SK-N-SH treated with all-trans-retinoic acid at 6 μM for 48 hours (cell line): ENCODE data around the gene MARK1.

Experiments
- ATAC-seq: fragments of 200-7000 bp; cut with Tn5 transposase; 3 replicates; pipeline ENCODE4 v1.9.1; 2020; ENCODE audit warnings: mild to moderate bottlenecking, moderate library complexity
- ARNTL ChIP-seq: fragments of 450-650 bp; formaldehyde crosslinking; IDR thresholded peaks from 2 replicates; pipeline ENCODE4 v1.5.0; 2020; ENCODE audit warnings: low read depth, mild to moderate bottlenecking, moderate library complexity, borderline replicate concordance
- BACH2 ChIP-seq: fragments of 250-450 bp; sonication (Bioruptor Pico); IDR thresholded peaks from 2 replicates; pipeline ENCODE4 v1.9.0; 2021; ENCODE audit warnings: mild to moderate bottlenecking, borderline replicate concordance
- CSDC2 ChIP-seq: fragments of 250-450 bp; sonication (Bioruptor Pico); IDR thresholded peaks from 2 replicates; pipeline ENCODE4 v1.5.0; 2020; ENCODE audit warnings: mild to moderate bottlenecking, moderate library complexity
- ESRRG ChIP-seq: fragments of 250-450 bp; sonication (Bioruptor Pico); IDR thresholded peaks from 2 replicates; pipeline ENCODE4 v1.6.1; 2021; ENCODE audit warnings: mild to moderate bottlenecking
- GLIS3 ChIP-seq: fragments of 250-450 bp; sonication (Bioruptor Pico); IDR thresholded peaks from 2 replicates; pipeline ENCODE4 v1.5.0; 2020; ENCODE audit warnings: mild to moderate bottlenecking, moderate library complexity
- OSR1 ChIP-seq: fragments of 250-450 bp; sonication (Bioruptor Pico); IDR thresholded peaks from 2 replicates; pipeline ENCODE4 v1.8.0; 2022; ENCODE audit warnings: moderate library complexity, mild to moderate bottlenecking, inconsistent platforms
- PPARA ChIP-seq: fragments of 250-450 bp; sonication (Bioruptor Pico); IDR thresholded peaks from 2 replicates; pipeline ENCODE4 v1.5.0; 2020; ENCODE audit warnings: mild to moderate bottlenecking, borderline replicate concordance
- RARB ChIP-seq: fragments of 250-450 bp; sonication (Bioruptor Pico); IDR thresholded peaks from 2 replicates; pipeline ENCODE4 v1.8.0; 2021; ENCODE audit warnings: mild to moderate bottlenecking, moderate library complexity
- SNAI2 ChIP-seq: fragments of 250-450 bp; sonication (Bioruptor Pico); IDR thresholded peaks from 2 replicates; pipeline ENCODE4 v1.5.0; 2020; ENCODE audit warnings: mild to moderate bottlenecking, moderate library complexity
- TCF4 ChIP-seq: fragments of 250-450 bp; sonication (Bioruptor Pico); IDR thresholded peaks from 2 replicates; pipeline ENCODE4 v1.8.0; 2021; ENCODE audit warnings: mild to moderate bottlenecking, moderate library complexity, borderline replicate concordance
- ZC3H10 ChIP-seq: fragments of 250-450 bp; sonication (Bioruptor Pico); IDR thresholded peaks from 2 replicates; pipeline ENCODE4 v1.5.1; 2021; ENCODE audit warnings: mild to moderate bottlenecking, moderate library complexity
- ZFP3 ChIP-seq: fragments of 250-450 bp; sonication (Bioruptor Pico); IDR thresholded peaks from 2 replicates; pipeline ENCODE4 v1.5.0; 2020; ENCODE audit warnings: mild to moderate bottlenecking, moderate library complexity
- ZFP30 ChIP-seq: fragments of 450-650 bp; formaldehyde crosslinking; IDR thresholded peaks from 2 replicates; pipeline ENCODE4 v1.5.0; 2022; ENCODE audit warnings: mild to moderate bottlenecking, moderate library complexity
- ZNF565 ChIP-seq: fragments of 450-650 bp; formaldehyde crosslinking; conservative IDR thresholded peaks from 2 replicates; pipeline ENCODE4 v1.5.0; 2020; ENCODE audit warnings: low read depth, mild to moderate bottlenecking, moderate library complexity
- ZNF8 ChIP-seq: fragments of 450-650 bp; formaldehyde crosslinking; IDR thresholded peaks from 2 replicates; pipeline ENCODE4 v1.5.0; 2020; ENCODE audit warnings: mild to moderate bottlenecking, moderate library complexity
- TF ChIP-seq, protein P1 (sequence below): fragments of 250-450 bp; sonication (Bioruptor Pico); IDR thresholded peaks from 2 replicates; pipeline ENCODE4 v1.5.1; 2021; ENCODE audit warnings: mild to moderate bottlenecking, moderate library complexity
- TF ChIP-seq, protein P2 (sequence below): fragments of 250-450 bp; sonication (Bioruptor Pico); IDR thresholded peaks from 2 replicates; pipeline ENCODE4 v1.5.1; 2020; ENCODE audit warnings: low read depth, mild to moderate bottlenecking, moderate library complexity
- TF ChIP-seq, protein P3 (sequence below): fragments of 250-450 bp; sonication (Bioruptor Pico); IDR thresholded peaks from 2 replicates; pipeline ENCODE4 v1.8.0; 2021; ENCODE audit warnings: low read depth, mild to moderate bottlenecking, moderate library complexity, borderline replicate concordance
- TF ChIP-seq, protein P4 (sequence below): fragments of 250-450 bp; sonication (Bioruptor Pico); IDR thresholded peaks from 2 replicates; pipeline ENCODE4 v1.8.0; 2020; ENCODE audit warnings: mild to moderate bottlenecking, moderate library complexity, borderline replicate concordance

Gene MARK1

DNA sequence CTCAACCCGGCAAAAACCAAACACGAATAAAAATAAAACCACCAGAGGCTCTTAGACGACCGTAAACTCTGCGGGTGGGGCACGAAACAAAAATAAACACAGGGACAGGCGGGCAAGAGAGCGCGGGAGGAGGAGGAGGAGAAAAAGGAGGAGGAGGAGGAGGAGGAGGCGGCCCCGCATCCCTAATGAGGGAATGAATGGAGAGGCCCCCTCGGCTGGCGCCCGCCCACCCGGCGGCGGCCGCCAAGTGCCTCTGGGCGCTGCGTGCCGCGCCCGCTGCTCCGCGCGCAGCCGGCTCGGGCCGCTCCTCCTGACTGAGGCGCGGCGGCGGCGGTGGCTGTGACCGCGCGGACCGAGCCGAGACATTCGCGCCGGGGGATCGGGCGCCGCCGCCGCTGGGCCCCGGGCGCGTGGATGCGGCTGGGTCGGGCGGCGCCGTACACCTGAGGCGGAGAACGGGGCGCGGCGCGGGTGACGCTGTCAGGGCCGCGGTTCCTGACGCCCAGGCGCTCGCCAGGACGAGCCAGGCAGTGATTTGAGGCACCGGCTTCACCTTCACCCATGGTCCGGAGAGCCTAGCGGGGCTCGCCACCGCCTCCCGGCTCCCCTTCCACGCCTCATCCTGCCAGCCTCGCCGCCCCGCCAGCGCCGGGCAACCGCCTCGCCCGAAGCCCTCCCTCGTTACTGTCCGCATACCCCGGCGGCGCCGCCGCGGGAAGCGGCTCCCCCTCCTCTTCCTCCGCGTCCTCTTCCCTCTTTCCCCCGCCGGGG, at the start of gene MARK1:
MARK1 (plus strand) TSS at position 229 of the 771 bp plus-strand sequence. CDS start 687 bp downstream, outside the sequence.
- TF ChIP-seq ZC3H10 (CRISPR knock-in tag) (no peak), ESRRG (no peak), RARB (no peak), ZFP30 (CRISPR knock-in tag) (no peak), ZNF565 (CRISPR knock-in tag) (no peak), GLIS3 (no peak), ZFP3 (CRISPR knock-in tag) (no peak), SNAI2 (no peak), PPARA (CRISPR knock-in tag) (no peak), CSDC2 (CRISPR knock-in tag) (no peak), ARNTL (CRISPR knock-in tag) (no peak), TCF4 (CRISPR knock-in tag) (no peak), BACH2 (CRISPR knock-in tag) (no peak), ZNF8 (CRISPR knock-in tag) (no peak)
- TF ChIP-seq, protein P1, sequence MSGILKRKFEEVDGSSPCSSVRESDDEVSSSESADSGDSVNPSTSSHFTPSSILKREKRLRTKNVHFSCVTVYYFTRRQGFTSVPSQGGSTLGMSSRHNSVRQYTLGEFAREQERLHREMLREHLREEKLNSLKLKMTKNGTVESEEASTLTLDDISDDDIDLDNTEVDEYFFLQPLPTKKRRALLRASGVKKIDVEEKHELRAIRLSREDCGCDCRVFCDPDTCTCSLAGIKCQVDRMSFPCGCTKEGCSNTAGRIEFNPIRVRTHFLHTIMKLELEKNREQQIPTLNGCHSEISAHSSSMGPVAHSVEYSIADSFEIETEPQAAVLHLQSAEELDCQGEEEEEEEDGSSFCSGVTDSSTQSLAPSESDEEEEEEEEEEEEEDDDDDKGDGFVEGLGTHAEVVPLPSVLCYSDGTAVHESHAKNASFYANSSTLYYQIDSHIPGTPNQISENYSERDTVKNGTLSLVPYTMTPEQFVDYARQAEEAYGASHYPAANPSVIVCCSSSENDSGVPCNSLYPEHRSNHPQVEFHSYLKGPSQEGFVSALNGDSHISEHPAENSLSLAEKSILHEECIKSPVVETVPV, result no peak
- TF ChIP-seq, protein P2, sequence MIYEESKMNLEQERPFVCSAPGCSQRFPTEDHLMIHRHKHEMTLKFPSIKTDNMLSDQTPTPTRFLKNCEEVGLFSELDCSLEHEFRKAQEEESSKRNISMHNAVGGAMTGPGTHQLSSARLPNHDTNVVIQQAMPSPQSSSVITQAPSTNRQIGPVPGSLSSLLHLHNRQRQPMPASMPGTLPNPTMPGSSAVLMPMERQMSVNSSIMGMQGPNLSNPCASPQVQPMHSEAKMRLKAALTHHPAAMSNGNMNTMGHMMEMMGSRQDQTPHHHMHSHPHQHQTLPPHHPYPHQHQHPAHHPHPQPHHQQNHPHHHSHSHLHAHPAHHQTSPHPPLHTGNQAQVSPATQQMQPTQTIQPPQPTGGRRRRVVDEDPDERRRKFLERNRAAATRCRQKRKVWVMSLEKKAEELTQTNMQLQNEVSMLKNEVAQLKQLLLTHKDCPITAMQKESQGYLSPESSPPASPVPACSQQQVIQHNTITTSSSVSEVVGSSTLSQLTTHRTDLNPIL (CRISPR knock-in tag), result no peak
- TF ChIP-seq, protein P3, sequence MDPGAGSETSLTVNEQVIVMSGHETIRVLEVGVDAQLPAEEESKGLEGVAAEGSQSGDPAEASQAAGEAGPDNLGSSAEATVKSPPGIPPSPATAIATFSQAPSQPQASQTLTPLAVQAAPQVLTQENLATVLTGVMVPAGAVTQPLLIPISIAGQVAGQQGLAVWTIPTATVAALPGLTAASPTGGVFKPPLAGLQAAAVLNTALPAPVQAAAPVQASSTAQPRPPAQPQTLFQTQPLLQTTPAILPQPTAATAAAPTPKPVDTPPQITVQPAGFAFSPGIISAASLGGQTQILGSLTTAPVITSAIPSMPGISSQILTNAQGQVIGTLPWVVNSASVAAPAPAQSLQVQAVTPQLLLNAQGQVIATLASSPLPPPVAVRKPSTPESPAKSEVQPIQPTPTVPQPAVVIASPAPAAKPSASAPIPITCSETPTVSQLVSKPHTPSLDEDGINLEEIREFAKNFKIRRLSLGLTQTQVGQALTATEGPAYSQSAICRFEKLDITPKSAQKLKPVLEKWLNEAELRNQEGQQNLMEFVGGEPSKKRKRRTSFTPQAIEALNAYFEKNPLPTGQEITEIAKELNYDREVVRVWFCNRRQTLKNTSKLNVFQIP (CRISPR knock-in tag), result no peak
- TF ChIP-seq, protein P4, sequence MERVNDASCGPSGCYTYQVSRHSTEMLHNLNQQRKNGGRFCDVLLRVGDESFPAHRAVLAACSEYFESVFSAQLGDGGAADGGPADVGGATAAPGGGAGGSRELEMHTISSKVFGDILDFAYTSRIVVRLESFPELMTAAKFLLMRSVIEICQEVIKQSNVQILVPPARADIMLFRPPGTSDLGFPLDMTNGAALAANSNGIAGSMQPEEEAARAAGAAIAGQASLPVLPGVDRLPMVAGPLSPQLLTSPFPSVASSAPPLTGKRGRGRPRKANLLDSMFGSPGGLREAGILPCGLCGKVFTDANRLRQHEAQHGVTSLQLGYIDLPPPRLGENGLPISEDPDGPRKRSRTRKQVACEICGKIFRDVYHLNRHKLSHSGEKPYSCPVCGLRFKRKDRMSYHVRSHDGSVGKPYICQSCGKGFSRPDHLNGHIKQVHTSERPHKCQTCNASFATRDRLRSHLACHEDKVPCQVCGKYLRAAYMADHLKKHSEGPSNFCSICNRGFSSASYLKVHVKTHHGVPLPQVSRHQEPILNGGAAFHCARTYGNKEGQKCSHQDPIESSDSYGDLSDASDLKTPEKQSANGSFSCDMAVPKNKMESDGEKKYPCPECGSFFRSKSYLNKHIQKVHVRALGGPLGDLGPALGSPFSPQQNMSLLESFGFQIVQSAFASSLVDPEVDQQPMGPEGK (CRISPR knock-in tag), result no peak
- peak; percentile 73 for ATAC-seq

DNA sequence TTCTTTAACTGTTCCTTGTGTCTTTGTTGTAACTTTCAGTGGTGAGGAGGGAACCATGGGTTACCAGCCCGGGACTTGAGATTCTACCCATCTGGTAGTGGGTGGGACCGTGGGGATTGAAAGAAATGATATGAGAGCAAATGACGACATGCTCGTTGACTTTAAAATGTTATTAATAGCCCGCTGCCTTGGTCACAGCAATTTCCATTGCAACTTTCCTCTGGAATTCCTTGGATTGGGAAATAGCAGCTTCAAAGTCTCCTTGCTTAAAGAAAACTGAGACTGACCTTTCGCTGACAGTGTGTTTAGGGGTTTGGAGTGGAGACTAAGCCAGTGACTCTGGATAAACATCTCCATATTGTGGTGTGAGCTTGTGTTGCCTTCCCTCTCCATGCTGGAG, 44.2 kb upstream of the MARK1 start:
- ATAC-seq, result no peak
- no peak for TF ChIP-seq CSDC2 (CRISPR knock-in tag)
- TF ChIP-seq SNAI2, result no peak
- no peak for TF ChIP-seq ESRRG
- TF ChIP-seq TCF4 (CRISPR knock-in tag), result no peak
- no peak for TF ChIP-seq ZNF8 (CRISPR knock-in tag)
- TF ChIP-seq OSR1 (CRISPR knock-in tag), result no peak
- TF ChIP-seq, protein P2 (CRISPR knock-in tag), result no peak
- no peak for TF ChIP-seq PPARA (CRISPR knock-in tag)

DNA sequence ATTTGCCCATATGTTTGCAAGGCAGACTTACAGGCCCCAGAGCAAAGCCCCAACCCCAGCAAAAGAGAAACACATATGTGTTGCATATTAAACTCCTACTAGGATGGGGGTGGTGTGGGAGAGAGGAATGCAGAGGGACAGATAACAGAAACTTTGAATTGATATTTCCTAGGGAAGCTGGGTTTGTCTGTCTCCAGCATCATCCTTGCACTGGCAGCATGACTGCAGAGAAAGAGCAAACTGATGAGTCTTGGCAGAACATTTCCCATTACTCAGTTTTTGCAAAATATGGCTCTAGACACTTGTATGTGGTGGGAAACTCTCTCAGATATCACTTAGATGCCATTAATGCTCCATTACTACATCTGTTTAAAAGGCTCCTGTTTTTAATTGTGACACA, 43.8 kb upstream of the MARK1 start:
- no peak for ATAC-seq
- TF ChIP-seq, protein P2 (CRISPR knock-in tag), result no peak
- TF ChIP-seq BACH2 (CRISPR knock-in tag), result no peak
- TF ChIP-seq PPARA (CRISPR knock-in tag), result no peak
